ENCODE results near the gene CASP8AP2.

- TF ChIP-seq TOX (CRISPR knock-in tag; IDR thresholded peaks at IDR 0.05; ENCODE audit: borderline replicate concordance), result no peak
- no peak for TF ChIP-seq ZFP30 (CRISPR knock-in tag; IDR thresholded peaks at IDR 0.05)
- TF ChIP-seq ESRRG (CRISPR knock-in tag; IDR thresholded peaks at IDR 0.05), result no peak
- no peak for TF ChIP-seq ZNF565 (CRISPR knock-in tag; conservative IDR thresholded peaks at IDR 0.05; ENCODE audit: low read depth)
- TF ChIP-seq PATZ1 (CRISPR knock-in tag; IDR thresholded peaks at IDR 0.05; ENCODE audit: borderline replicate concordance), result no peak
- no peak for TF ChIP-seq ZNF8 (CRISPR knock-in tag; IDR thresholded peaks at IDR 0.05)
- TF ChIP-seq CREB5 (CRISPR knock-in tag; IDR thresholded peaks at IDR 0.05; ENCODE audit: low read depth), result no peak
- TF ChIP-seq CSDC2 (CRISPR knock-in tag; IDR thresholded peaks at IDR 0.05), result no peak
- no peak for TF ChIP-seq RARB (CRISPR knock-in tag; IDR thresholded peaks at IDR 0.05)
- no peak for TF ChIP-seq ISL1 (CRISPR knock-in tag; IDR thresholded peaks at IDR 0.05)
These were observed 5.5 kb downstream of the CASP8AP2 start for GRCh38 chr6:89834884-89835792.

Data from SK-N-SH treated with all-trans-retinoic acid at 6 μM for 48 hours (cell line).